Measurements from ENCODE around the gene ACTG1.
"Not testable (repeated sequence)": the region's sequence is repeated elsewhere in the genome, so short reads cannot be mapped to it uniquely, and the experiment has no call there.

Gene ACTG1

DNA sequence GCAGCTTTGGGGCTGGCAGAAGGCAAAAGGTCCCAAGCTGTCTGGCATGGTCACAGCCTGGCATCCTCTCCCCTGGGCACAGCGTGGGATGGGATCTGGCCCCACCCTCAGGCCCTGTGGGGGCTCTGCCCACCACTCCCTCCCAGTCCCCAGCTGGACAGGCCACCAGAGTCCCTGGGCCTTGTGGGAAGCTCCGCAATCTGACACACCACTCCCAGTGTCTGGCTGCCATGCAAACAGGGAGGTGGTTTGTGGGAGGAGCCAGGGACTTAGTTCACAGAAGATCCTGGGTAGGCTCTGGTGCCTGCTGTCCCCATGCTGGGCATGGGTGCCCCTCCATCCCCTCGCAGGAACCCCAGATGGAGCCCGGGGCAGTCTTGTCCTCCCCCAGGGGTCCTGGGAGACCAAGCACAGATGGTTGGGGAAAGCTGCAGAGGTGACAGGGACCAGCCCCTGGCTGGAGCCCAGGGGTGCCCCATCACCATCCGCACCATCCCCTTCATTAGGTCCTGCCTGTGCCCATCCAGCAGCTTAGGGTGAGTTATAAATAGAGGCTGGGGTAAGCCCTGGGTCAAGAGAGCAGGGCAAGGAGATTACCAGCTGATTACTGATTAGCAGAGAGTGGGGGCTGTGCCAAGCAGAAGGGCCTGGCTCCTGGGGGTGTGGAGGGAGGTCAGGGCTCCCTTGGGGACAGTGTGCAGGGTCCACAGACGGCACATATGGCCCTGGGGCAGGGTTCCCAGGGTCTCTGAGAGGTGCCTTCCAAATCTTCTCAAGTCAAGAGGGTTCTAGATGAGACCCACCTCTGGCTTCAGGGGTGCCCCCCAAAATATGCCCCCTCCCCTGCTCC lies 21.8 kb upstream of the ACTG1 start:
- Histone ChIP-seq H3K27ac (no peak overlapping the region), H3K4me3 (no peak overlapping the region)

DNA sequence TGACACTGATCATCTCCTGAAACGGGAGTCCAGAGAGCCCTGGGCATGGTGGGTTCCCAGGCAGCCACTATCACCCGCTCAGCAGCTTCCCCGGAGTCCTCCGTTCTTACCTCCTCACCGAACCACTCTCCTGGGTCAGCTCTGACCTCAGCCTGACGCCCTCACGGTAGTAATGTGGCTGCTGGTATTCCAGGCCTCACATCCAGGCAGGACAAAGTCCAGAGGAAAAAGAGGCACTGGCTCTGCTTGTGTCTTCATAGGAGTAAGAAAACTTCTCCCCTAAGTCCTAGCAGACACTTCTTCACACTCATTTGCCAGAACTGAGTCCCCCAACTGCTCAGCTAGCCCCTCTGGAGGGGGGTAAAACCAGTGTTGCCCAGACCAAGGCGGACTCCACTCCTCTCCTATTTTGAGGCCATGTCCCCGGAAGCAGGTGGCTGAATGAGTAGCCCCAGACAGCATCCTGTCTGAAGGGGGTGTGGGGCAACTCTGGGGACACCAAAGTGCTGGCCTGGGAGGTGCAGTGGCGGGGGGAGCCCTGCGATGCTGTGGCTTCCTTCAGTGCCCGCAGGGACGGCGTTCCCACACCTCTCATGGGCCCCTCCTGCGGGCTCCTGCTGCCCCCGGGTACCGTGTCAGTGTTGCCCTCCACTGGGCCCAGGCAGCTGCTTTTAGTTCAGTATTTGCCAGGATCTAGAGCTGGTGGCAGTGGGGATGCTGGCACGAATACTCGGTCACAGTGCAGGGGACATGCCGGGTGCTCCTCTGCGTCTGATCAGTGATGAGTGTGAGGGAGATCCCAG lies 20.9 kb upstream of the ACTG1 start:
- no peak overlapping the region for H3K4me3 ChIP-seq
- no peak overlapping the region for H3K27ac ChIP-seq

DNA sequence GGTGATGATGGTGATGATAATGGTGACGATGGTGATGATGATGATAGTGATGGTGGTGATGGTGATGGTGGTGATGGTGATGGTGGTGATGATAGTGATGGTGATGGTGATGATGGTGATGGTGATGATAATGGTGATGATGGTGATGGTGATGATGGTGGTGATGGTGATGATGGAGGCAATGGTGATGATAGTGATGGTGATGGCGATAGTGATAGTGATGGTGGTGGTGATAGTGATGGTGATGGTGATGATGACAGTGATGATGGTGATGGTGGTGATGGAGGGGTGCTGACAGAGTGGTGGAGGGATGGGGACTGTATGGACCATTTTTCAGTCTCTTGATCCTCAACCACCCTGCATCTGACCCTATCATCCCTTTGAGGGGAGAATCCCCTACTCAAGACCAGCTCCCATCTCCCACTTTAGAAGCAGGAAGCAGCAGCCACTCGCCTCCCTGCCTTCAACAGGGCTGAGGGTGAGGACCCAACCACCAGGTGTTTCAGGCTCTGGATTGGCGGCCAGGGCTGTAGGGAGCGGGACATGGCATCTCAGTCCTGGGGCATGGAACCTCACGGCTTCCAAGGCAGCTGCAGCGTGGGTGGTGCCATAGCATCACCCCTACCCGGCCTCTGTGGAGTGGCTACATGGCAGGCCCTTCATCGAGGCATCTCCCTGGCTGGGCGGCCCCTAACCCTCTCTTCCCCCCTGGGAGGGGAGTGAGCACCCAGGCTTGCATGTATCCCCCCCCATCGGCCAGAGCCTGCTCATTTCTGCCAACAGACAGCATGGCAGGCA lies 20.1 kb upstream of the ACTG1 start:
- Histone ChIP-seq H3K4me3 (no peak overlapping the region), H3K27ac (no peak overlapping the region)

DNA sequence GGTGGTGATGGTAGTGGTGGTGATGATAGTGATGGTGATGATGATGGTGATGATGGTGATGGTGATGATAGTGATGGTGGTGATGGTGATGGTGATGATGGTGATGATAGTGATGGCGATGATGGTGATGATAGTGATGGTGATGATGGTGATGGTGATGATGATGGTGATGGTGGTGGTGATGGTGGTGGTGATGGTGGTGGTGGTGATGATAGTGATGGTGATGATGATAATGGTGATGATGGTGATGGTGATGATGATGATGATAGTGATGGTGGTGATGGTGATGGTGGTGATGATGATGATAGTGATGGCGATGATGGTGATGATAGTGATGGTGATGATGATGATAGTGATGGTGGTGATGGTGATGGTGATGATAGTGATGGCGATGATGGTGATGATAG lies 19.4 kb upstream of the ACTG1 start:
- H3K27ac ChIP-seq, H3K4me3 ChIP-seq: not testable (repeated sequence)

DNA sequence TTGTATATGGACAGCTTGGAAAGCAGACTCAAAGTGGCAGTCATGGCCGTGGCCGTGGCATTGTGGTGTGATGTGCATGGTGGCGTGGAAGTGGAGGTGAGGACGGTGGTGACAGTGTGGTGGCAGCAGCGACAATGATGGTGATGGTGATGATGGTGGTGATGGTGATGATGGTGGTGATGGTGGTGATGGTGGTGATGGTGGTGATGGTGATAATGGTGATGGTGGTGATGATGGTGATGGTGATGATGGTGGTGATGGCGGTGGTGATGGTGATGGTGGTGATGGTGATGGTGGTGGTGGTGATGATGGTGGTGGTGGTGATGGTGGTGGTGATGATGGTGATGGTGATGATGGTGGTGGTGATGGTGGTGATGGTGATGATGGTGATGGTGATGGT lies 18.4 kb upstream of the ACTG1 start:
- H3K27ac ChIP-seq, H3K4me3 ChIP-seq: not testable (repeated sequence)

DNA sequence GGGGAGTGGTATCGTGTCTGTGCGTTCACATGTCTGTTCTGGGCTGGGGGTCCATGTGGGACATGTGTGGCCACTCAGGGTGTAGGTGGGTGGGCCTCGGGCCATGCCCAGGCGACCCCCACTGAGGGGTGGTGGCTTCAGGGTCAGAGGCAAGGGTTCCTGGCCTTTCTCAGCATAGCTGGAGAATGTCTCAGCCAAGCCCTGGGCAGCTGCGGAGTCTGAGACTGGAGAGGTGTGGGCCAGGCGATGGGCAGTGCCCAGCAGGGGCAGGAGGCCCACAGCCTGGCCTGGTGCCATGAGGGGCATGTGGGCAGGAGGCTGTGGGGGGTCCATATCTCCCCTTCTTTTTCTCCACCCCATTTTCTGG lies 16.8 kb upstream of the ACTG1 start:
- Histone ChIP-seq H3K4me3 (no peak overlapping the region), H3K27ac (no peak overlapping the region)

DNA sequence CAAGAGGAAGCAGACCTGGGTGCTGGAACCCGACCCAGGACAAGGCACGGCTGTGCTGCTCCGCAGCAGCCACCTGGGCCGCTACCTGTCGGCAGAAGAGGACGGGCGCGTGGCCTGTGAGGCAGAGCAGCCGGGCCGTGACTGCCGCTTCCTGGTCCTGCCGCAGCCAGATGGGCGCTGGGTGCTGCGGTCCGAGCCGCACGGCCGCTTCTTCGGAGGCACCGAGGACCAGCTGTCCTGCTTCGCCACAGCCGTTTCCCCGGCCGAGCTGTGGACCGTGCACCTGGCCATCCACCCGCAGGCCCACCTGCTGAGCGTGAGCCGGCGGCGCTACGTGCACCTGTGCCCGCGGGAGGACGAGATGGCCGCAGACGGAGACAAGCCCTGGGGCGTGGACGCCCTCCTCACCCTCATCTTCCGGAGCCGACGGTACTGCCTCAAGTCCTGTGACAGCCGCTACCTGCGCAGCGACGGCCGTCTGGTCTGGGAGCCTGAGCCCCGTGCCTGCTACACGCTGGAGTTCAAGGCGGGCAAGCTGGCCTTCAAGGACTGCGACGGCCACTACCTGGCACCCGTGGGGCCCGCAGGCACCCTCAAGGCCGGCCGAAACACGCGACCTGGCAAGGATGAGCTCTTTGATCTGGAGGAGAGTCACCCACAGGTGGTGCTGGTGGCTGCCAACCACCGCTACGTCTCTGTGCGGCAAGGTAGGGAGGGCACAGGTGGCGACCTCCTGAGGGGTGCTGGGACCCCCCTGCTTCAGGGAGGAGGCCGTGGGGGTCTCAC lies 16.2 kb upstream of the ACTG1 start:
- Histone ChIP-seq H3K4me3 (no peak overlapping the region), H3K27ac (no peak overlapping the region)

DNA sequence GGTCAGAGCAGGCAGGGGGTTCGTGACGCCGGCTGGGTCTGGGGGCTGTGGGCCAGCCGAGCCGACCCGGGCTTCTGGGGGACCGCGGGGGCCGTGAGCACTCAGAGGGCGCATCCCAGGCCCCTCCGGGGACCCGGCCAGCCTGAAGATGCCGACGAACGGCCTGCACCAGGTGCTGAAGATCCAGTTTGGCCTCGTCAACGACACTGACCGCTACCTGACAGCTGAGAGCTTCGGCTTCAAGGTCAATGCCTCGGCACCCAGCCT lies 15.7 kb upstream of the ACTG1 start:
- Histone ChIP-seq H3K4me3 (no peak overlapping the region), H3K27ac (no peak overlapping the region)

DNA sequence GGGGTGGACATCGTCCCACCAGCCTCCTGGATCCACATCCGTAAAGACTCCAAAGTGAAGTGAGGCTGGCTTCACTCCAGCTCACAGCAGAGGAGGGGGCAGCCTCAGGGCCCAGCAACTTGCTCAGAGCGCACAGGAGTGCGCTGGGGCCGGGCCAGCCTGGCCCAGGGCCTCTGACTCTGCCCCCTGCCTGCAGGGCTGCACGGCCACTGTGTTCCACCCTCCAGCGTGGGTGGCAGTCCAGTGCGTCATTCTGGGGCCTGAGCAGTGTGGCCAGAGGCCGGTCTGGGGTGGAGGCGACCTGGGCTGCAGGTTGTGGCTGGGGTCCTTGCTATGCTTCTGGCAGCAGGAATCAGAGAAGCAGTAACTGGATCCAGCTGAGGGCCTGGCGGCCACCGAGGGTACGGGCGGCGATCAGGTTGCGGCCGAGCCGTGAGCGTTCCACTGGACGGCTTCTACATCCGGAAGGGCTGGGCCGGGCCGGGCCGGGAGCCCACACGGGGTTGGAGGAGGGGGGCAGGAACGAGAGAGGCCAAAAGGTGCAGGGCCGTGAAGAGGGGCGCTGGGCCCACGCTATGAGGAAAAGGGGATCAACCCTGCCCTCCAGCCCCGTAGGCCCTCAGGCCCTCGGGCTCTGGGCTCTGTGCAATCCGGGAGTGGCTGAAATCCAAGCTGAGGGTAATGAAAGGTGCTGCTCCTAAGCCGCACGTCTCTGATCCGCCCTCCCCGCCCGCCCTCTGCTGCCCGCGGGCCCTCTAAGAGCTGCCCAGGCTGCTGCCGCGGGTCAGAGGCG lies 15.2 kb upstream of the ACTG1 start, which contains the start of gene FSCN2:
Gene FSCN2, plus strand, starts transcription at position 787 of the 793 bp plus-strand sequence. CDS start 155 bp downstream, outside the sequence.
- Histone ChIP-seq H3K27ac (no peak within 1 kb of the TSS), H3K4me3 (no peak within 1 kb of the TSS)

DNA sequence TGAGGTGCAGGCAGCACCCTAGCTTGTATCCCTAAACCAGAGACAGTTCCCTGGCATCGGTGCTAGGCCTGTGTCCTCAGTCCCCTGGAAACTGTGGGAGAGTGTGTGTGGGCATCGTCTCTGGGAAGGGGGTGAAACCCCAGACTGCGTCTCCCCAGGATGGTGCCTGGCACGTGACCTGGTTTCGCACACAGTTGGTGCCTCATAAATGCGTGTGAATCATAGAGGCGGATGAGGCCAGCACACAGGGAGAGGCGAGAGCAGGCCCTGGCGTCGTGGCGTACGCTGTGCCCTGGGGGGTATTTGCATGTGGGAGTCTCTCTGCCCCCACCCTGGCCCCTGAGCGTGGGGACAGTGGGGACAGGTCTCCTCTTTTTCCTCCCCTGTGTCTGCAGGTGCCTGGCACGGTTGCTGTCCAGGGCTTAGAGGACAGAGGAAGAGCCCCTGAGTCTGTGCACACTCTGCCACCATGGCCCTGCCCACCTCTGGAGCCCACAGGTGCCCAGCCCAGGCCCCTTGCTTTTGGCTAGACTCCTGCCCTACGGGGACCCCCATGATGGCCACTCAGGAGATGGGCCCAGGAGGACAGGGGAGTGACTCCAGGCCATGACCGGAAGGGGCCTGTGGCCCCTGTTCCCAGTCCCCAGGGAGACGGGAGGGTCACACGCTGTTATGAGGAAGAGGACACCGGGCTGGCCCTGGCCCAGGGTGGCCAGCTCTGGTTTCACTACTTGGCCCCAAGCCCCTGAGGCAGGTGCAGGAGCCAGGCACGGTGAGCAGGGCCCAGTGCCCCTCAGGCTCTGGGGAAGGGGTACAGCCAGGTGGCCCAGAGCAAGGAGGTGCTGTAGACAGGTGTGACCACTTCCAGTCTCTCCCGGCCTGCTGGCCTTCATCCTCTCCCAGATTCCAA lies 14.3 kb upstream of the ACTG1 start:
- H3K4me3 ChIP-seq: no peak overlapping the region
- no peak overlapping the region for H3K27ac ChIP-seq

DNA sequence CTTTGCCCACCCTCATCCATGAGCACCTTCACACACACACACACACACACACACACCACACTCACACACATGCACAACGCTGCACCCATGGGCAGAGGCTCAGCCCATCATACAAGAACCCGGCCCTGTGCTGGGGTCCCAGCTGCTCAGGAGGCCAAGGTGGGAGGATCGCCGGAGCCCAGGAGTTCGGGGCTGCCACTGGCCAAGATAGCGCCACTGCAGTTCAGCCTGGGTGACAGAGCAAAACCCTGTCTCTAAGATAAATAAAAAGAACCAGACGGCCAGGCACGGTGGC lies 12.2 kb upstream of the ACTG1 start:
- Histone ChIP-seq H3K27ac (no peak overlapping the region), H3K4me3 (no peak overlapping the region)

DNA sequence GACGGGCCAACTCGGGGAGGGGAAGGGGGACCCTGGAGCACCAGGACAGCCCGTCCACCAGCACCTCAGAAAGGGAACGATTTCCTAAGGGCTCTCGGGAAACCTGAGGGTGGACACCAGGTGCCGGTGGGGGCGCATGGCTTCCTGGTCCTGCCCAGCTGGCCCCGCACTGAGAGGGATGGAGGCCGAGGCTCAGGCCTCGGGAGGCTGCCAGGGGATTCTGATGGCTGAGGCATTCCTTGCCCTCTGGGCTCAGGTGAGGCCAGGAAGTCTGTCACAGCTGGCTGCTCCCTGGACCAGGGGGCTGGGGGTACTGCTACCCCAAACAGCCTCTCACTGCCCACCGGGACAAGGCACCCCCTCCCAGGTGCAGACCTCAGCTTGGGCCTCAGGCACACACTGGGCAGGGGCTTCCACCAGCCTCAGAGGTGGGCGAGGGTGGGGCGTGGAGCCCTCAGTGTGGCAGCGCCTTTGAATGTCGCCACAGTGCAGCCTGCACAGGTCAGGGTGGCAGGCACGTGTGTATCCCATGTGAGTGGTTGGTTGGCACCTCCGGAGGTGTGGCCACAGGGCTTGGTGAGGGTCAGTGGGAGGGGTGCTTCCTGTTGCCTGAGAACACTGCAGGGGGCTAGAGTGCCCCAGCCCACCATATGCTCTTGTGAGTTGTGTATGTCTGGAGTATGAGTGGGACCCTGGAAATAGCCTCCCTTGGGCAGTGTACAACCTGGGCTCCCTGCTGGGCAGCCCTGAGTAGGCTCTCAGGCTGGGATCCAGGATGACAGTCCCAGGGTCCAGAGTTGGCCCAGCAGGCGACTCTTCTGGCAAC lies 11.7 kb upstream of the ACTG1 start:
- H3K27ac ChIP-seq: no peak overlapping the region

DNA sequence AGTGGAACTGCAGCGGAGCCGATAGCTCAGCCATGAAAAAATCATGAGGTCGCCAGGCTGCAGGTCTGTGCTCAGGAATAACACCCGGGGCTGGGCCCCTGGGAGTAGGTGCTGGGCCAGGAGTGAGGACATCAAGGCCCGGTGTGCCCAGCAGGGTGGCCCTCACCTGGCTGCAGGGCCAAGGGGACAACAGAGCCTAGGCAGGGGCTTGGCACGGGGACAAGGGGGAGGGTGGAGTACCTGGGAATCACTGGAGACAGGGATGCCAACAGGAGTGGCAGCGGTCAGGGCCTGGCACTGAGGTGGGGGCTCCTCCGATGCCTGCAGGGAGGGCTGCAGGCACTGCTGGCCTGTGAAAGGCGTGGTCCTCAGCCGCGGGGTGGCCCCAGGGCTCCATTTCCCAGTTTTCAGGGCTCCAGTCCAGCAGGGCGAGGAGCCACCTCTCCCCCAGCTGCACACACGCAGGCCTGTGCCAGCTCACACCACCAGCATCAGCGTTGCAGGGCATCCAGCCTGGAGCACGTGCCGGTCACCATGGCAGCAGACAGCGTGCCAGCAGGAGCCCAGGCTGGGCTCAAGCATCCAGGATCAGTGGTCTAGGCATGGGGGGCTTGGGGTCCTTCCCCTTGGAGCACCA lies 10.9 kb upstream of the ACTG1 start:
- H3K27ac ChIP-seq: no peak overlapping the region
- H3K4me3 ChIP-seq: no peak overlapping the region

More for the DNA sequence above, 11.7 kb upstream of the ACTG1 start:
- no peak overlapping the region for H3K4me3 ChIP-seq

DNA sequence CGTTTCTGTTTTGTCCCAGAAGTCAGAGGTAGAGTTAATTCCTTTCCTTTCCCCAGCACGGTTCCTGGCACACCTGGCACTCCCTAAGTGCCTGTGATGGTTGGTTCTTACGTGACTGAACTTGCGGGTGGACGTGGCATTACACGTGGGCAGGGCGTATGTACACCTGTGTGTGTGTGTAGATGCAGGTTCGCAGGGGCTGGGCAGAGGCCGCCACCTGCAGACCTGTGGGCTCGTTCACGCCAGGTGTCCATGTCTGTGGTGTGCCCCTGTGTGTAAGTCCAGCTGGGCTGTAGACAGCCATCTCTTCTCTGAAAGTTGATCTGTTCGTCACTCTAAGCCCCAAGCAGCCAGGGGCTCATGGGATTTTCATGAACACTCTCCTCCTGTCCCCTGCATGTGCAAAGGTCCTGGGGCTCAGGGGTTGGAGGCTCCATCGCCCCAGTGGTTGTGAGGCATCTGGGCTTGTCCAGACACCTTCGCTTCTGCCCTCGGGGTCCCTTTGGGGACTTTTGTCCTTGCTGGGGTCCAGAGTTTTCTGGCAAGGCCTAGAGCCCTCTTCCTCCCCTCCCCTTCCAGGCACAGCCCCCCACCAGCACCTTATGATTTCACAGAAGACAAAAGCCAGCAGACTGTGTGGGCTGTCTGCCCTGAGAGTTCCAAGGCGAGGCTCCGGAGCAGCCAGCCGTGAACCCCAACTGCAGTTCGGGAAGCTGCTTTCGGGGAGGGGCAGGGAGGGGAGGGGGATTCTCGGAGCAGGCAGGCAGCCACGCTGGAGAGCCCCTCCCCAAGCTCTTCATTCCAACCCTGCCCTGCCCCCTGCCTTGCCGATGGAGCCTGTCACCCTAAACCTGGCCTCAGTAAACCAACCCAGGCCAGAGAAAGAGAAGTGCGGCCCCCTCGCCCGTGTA lies 10.1 kb upstream of the ACTG1 start:
- H3K4me3 ChIP-seq: no peak overlapping the region
- no peak overlapping the region for H3K27ac ChIP-seq

DNA sequence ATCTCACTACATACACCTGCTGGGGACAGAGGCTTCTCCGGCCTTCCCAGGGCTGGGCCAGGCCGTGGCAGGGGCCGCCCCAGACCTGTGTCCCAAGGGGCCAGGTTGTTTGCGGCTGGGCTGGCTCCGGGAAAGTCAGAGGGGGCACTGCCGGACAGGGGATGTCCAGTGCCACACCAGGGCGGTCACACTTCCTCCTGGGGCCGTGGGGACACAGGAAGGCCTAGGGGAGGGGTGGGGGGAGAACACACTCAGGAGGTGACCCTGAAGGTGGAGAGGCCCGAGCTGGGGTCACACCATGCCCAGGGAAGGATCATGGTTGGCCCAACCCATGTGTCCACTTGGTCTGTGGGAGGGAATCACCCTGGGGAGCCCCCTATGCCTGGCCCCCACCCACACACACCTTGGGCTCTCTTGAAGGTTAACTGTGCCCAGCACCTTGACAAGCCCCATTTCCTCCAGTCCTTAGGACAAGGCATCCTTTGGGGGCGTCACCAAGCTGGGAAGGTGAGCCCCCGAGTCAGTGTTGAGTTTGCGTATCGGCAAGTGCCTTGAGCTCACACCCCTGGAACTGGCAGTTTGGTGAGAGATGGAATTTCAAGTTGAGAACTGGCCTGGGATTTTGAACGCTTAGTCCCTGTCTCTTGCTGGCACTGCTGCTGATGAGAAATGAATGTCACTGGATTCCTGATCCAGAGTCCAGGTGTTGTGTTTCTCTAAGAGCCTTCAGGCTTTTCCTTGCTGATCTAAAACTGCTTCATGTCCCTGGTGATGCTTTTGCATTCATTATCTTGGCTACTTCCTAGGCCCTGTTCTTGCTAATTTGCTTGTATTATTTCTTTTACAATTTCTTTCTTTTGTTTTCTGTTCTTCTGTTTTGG lies 7.7 kb upstream of the ACTG1 start:
- H3K27ac ChIP-seq: peak overlapping the region in 5 of 21 experiments; percentile 56 to 98 (median 68)
- peak overlapping the region in 1 of 7 experiments; percentile 52 for H3K4me3 ChIP-seq
